GM18502 (cell line): Measurements from ENCODE around the gene RBM19.

ENCODE experiments used
- ATAC-seq: cut with Tn5 transposase; IDR thresholded peaks from one replicate; pipeline ENCODE4 v1.9.1; 2021; ENCODE audit warnings: mild to moderate bottlenecking; ENCODE audit not compliant: unreplicated experiment, poor library complexity

The RBM19 gene

DNA sequence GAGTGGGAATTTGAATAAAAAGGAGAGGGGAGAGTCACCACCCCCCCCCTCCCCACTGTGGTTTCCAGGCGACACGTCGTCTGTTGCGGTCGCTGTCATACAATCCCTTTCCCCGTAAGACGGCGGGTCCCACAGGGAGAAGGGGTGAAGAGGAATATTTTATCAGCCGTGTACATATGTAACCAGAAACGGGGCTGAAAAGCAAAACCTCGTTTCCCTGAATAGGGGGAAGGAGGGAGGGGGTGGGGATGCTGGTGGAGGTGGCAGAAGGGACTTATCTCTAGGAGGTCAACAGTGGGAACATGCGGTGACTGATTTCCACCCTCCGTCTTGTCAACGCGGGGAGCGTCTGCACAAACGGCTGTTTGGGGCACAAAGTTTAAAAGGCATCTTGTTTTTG is 171.4 kb downstream of the RBM19 start:
- no peak for ATAC-seq

DNA sequence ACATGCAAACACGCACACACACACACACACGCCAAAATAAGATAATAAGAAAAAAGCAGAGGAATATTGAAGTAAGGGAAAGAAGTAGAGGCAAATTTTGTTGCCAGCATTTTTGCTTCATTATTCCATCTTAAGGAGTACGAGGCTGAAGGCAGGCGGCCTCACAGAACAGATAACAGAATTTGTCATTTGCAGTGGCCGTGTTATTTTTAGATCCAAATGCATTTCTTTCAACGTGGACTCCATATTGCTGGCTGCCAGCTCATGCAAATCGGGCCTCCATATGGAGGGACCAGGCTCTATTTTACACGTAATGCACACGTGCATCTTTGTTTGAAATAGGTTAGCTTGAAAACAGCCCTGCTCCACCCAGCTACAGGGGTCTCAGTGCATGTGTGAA is 172.9 kb downstream of the RBM19 start:
- no peak for ATAC-seq

DNA sequence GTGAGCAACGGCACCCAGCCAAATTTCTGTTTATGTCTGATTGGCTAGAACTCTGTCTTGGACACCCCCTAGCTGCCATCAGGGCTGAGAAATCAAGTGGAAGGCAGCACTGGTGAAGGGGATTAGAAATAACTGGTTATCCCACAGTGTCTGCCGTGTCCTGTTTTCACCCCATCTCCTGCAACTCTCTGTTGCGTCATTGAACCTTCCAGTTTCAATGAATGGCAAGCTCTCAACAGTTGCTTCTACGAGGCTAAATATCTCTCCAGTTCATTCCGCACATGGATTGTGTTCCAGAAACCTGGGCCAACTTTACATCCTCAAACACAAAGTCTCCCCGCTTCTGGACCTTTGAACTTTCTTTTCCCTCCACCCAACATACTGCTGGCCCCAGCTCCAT is 173.7 kb downstream of the RBM19 start:
- no peak for ATAC-seq

GRCh38 chr12:113788020-113788856 is 177.9 kb downstream of the RBM19 start:
- ATAC-seq = no peak

GRCh38 chr12:113786107-113786506 is 180.0 kb downstream of the RBM19 start:
- no peak for ATAC-seq

- ATAC-seq = no peak
Observed at GRCh38 chr12:113783811-113784210, 182.3 kb downstream of the RBM19 start.

DNA sequence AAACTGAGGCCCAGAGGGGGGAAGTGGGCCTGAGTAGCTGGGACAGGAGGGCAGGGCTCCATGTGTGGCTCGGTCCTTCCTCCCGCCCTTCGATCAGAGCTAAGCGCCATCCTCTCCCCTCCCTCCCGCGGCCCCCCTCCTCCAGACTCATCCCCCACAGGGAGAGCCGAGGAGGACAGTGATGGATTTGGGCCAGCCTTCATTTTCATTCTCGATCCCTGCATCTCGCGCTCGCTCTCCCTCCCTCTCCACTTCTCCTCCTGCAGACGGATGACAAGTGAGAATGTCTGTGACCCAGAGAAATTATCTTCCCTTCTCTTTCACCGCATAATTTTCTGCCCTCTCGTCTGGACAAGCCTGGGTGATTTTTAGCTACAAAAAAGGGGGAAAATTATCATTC is 183.3 kb downstream of the RBM19 start:
- ATAC-seq = no peak

DNA sequence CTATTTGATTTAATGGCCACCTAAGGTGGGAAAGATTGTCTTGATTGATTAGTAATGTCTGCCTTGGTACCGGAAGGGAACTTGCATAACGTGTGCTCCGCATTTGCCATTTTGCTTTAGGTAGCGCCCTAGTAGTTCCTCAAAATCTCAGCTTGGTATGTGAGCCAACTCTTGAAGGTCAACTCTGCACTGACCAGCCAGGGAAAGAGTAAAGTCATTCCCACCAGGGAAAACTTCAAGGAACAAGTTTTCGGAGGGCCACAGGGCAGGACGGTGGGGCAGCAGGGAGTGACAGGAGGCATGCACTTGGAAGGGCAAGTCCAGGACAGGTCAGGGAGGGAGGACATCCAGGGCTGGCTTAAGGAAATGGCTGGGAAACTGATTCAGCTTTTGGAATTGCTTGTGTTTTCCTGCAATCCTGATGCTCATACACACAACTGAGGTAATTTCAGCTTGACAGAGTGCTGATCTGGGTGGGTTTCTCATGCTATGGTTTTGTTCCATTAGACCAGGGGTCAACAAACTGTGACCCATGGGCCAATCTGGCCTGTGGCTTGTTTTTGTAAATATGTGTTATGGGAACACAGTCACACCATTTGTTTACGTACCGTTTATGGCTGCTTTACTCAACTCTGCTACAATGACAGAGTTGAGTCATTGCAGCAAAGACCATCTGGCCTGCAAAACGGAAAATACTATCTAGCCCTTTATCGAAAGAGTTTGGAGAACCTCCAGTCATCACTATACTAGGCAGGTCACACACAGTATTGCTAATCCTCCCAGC is 184.5 kb downstream of the RBM19 start:
- ATAC-seq = no peak

GRCh38 chr12:113779774-113780173 is 186.4 kb downstream of the RBM19 start:
- ATAC-seq = no peak

- no peak for ATAC-seq
Observed at GRCh38 chr12:113778432-113779132, 187.5 kb downstream of the RBM19 start.

DNA sequence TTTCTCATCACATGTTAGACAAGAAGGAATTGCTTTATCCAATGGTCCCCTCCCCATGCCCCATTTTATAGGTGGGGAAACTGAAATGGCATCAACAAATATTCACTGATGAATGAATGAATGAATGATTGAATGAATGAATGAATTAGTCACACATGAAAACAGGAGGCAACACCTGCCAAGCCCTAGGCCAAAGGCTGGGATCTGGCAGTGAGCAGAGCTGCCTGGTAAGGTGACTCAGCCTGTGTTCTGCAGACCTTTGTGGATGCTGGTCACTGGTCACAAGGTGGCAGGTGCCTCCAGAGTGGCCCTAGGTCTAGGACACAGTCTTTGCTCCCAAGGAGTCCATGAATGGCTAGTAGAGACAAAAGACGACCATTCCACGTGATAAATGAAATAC is 188.4 kb downstream of the RBM19 start:
- ATAC-seq = no peak

DNA sequence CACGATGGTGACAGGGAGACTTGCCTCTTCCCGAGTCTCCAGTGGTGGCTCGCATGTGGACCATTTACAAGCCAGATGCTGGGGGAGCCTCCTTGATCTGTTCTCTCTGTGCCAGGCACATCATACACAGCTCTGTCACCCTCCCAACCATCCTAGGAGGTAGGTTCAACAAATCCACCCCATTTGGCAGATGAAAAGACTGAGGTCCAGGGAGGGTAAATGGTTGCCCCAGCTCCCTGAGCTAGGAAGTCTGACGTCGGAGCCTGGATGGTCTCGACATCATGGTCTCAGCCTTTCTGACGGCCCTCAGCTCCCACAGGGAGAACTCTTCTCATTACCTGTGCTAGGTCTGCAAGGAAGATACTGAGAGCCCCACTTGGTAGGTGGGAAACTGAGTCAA is 189.6 kb downstream of the RBM19 start:
- no peak for ATAC-seq

DNA sequence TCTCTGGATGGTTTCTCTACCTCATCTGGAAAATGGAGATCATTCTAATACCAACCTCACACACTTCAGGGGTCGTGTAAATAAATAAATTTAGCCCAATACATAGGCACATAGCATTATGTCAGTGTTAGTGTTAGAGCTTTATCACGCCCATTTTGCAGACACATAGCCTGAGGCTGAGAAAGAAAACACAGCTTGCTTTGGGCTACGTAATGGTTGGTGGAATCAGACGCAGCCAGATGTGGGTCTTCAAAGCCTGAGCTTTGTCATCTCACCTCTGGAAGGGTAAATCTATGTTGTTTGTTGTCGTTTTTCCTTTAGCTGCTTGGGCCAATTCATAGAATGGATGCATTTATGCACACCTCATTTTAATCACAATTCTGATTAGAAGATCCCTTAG is 191.6 kb downstream of the RBM19 start:
- ATAC-seq = no peak

- no peak for ATAC-seq
Observed at GRCh38 chr12:113772505-113773030, 193.6 kb downstream of the RBM19 start.

DNA sequence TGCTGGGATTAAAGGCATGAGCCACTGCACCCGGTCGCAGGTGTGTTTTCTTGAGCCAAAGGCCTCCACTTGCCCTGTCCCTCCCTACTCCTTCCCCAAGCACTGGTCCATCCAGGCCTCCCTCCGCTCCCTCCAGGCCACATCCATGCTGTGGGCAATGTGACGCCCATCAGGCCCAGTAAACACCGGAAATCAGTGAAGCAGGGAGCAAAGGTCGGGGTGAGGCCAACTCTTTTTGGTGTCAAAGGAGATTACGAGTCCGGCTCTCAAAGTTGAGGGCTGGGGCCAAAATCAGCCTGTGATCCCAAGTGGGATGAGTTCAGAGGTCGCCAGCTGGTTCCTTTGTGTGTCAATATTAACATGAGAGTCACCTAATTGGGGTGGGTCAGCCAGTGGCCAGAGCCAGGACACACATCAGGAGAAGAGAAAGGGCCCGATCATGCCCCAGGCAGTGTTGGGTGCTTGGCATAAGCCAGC is 195.7 kb downstream of the RBM19 start:
- ATAC-seq = no peak

DNA sequence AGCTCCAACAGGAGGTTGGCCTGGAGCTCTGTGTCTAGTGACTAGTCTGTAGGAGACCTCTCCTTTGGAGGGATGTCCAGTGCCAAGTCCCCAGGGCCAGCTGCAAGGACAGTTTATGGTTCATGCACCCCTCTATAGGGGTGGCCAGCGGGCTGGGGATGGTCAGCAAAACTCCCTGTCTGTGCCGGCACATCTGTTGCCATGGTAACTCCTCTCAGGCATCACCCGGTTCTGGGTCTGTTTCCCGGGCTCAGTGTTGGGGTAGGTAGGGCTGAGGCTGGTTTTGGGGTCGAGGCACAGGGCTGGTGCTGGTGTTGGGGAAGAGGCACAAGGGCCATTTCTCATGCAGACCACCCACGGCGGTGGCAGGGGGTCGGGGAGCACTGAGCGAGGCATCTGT is 196.8 kb downstream of the RBM19 start:
- ATAC-seq = no peak

DNA sequence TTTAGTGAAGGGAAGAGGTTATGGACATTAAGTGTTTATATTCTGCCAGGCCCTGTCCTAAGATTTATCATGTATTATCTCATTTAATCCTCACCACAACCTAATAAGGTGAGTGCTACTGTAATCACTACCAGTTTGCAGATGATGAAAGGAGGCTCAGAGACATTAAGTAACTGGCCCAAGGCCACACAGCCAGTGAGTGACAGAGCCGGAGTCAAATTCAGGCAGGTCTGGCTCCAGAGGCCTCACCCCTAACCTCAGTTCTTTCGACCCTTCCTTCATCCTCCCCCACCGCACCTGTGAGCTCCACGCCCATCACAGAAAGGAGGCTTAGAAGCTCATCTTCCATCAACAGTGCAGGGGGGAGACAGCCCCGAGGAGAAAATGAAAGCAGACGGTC is 197.3 kb downstream of the RBM19 start:
- no peak for ATAC-seq

DNA sequence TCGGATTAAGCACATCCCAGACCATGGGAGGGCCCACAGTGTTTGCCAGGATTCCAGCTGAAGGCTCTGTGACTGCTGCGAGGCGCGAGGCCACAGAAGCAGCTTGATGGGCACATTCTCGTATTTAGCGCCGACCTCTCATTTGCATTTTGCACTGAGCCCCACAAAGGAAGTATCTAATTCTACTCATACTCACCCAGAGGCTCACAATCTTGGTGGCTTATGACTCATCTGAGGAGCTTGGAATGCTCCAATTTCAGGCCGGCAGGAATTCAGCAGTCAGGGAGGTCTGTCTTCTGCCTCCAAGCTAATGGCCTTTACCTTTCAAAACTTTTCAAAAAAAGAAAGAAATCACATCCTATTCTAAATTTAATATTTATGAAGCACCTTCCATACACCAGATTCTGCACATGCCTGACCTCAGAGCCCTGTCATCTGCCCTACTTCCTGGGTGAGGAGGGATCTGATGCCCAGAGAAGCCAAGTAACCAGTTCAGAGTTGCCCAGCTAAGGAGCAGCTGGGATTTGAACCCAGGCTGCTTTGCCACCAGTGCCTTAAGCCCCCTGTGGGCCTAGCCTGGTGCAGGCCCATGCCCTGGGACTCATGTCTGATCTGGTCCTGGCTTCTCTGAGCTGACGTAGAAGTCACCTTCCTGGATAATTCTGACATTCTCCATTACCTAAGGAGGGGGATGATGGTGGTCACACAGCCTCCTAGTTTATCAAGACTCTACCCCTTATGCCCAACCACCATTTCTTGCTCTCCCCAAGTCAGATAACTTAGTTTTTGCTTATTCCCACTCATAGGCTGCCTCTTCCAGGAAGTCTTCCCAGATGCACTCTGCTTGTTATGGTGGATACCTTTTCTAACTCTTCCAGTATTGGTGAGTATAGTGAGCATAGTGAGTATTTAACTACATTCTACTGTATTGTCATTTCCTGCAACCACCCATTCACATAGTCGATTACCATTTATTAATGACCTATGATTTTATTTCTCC is 198.9 kb downstream of the RBM19 start:
- ATAC-seq = no peak
